ENCODE results near the gene EFCAB10. TPM values are rescaled to one million over a fixed set of nuclear protein-coding genes. Genes with fewer than 3 reads are reported as not detected.

The EFCAB10 gene, protein sequence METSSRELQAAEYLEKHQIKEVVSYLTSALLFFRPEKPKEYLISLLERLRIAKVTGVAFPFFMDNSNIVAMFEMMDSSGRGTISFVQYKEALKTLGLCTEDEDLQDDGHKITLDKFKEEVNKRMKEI
- total RNA-seq: not detected in 2 replicates

DNA sequence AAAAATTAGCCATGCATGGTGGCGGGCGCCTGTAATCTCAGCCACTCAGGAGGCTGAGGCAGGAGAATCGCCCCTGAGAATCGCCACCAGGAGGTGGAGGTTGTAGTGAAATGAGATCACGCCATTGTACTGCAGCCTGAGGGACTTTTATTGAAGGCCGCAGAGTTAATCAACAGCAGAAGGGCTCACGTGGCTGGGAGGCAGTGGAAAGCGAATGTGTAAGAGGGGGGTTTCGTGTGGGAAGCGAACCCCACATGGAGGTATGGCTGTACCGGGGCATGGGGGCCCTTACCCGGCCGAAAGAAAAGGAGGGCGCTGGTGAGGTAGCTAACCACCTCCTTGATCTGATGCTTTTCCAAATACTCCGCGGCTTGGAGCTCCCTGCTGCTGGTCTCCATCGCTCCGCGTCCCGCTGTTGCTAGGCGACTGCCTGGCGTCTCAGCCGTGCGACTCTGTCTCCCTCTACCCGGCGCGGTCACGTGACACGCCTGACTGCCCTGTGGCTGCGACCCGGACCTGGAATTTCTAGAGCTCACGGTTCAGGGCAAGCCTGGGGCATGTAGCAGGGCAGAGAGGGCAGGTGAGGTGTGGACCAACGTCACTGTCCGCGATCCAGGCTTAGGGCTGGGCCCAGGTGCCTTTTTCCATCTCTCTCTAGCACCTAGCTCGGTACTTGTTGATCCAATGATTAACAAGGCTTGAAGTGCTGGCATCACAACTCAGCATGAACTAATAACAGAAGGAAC is at the start of gene EFCAB10:
TSS of gene EFCAB10 (minus strand) at position 428 of the 746 bp plus-strand sequence. CDS start at position 398, 30 bp downstream.

DNA sequence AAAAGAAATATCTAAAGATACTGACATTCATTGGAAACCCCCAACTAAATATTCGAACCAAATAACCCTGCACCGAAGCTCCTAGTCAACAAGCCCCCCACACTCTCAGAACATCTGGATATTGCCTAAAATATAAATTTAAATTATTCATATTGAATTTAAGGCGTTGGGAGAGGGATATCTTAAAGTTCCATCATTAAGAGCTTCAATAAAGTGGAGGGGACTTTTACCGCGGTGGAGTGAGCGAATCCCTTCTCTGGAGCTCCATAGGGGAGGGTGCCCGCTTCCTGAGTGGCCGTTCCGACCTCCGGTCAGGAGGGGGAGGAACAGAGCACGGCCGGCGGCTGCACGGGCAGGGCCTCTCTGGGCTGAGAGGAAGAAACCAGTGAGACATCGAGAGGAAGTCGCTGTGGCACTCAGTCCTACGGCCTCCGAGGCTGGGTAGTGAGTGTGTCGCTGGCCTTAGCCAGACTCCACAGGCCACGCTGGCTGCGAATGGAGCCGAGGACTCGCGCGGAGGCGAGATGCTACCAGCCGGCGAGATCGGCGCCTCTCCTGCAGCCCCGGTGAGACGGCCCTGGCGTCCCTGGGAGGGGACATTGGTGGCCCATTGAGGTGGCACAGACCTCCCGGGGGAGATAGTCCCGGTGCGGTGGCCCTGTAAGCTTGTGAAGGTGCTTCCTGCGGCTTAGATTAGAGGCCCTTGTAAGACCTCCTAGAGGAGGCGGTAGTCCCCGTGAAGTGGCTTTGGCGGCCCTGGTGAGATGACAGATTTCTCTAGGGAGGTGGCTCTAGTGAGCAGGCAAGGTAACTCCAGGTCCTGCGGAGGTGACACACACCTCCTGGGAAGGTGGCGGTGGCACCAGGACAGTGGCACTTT is 49.3 kb downstream of the EFCAB10 start, which contains the start of gene RINT1:
TSS of gene RINT1 (plus strand) at position 410 of the 880 bp plus-strand sequence. CDS start at position 525, 115 bp downstream.

DNA sequence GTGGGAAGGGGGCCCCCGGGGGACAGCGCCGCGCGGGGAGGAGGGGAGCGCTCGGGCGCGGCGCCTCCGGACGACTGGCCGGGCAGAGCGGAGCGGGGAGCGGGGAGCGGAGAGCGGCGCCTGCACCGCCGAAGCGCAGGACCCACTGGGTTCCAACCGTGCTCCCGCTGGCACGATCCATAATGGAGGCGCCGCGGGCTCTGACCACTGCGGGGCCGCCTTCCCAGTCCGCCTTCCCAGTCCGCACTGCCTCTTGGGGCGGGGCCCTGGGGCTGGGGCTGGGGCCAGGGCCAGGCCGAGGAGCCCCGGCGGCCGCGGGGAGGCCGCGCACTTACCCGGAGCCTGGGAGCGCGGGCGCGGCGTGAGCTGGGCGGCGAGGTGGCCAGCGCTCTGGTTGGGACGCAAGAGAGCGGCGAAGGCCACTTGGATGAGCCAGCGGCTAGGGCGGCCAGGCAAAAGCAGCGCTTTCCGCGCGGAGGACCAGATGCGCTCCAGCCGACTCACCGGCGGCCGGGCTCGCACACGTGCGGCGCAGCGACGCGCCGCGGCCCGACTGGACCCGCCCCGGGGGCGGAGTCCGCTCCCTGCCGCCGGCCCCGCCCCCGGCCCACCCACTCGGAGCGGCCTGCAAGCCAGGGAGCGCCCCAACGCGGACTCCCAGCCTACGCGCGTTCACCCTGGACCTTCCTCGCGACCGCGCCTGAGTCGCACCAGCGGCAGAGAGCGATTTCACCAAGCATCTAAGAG is 59.4 kb downstream of the EFCAB10 start, which contains the start of gene PUS7:
TSS of gene PUS7 (minus strand) at position 555 of the 747 bp plus-strand sequence. CDS start 13,759 bp downstream, outside the sequence.

Other genes starting within 250 kb of the EFCAB10 start
- 45.6 and 49.7 TPM in 2 replicates for gene SRPK2, start 192.6 kb downstream of the EFCAB10 start, total RNA-seq
- 24.3 and 35.6 TPM in 2 replicates for gene PUS7, start 59.2 kb downstream of the EFCAB10 start, total RNA-seq
- 12.5 and 14.3 TPM in 2 replicates for gene RINT1, start 49.3 kb downstream of the EFCAB10 start, total RNA-seq